Measurements from ENCODE around the gene ASIC4. TPM values are rescaled to one million over a fixed set of nuclear protein-coding genes. Genes with fewer than 3 reads are reported as not detected.

ASIC4 gene
- total and polyA plus RNA-seq, 2 of the 8 experiments (the other 6 are each of a cell fraction or from before 2014, with no cell fraction given), result 0.12 to 0.22 TPM

DNA sequence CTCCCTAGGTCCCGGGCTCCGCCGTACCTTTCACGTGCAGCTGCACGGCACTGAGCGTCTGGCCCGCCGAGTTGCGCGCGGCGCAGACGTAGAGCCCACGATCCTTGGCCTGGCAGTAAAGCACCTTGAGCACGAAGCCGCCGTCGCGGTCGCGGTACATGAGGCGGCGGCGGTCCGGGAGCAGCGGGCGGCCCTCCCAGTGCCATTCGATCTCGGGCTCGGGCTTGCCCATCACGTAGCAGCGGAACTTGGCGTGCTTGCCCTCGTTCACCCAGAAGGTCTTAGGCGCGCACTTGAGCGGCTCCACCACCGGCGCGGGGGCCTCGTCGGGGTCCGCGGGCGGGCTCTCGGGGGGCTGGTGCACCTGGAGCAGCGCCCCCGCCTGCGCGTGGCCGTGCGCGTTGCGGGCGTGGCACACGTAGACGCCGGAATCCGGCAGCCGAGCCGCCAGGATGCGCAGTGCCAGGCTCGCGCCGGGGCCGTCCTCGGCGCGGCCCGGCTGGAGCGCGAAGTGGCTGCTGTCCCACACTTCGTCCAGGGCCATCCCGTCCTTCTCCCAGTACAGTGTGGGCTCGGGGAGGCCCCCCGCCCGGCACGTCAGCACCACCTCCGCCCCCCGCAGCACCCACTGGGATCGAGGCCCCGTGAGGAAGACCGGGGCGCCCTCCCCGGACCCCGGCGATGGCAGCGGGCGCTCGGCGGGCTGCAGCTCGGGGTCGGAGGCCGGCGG is 56.1 kb downstream of the ASIC4 start (continued):
- TF ChIP-seq POU5F1 (IDR thresholded peaks at IDR 0.05; ENCODE audit: low read depth, low read length), result no peak
- TF ChIP-seq TEAD4 (IDR thresholded peaks at IDR 0.05; ENCODE audit: low read depth, low read length), result no peak
- peak; percentile 72 for TF ChIP-seq CTBP2 (IDR thresholded peaks at IDR 0.05; ENCODE audit: borderline replicate concordance, insufficient read depth, insufficient read length, low read length)
- no peak for TF ChIP-seq KDM1A (IDR thresholded peaks at IDR 0.05; ENCODE audit: borderline replicate concordance, low read length)
- TF ChIP-seq JUN (IDR thresholded peaks at IDR 0.05; ENCODE audit: low read depth, low read length), result no peak
- peak; percentile 68 for TF ChIP-seq ASH2L (IDR thresholded peaks at IDR 0.05; ENCODE audit: low read length)
- TF ChIP-seq BCL11A (IDR thresholded peaks at IDR 0.05; ENCODE audit: low read depth in 2 of 2, low read length in 2 of 2), result no peak
- TF ChIP-seq, protein P1, sequence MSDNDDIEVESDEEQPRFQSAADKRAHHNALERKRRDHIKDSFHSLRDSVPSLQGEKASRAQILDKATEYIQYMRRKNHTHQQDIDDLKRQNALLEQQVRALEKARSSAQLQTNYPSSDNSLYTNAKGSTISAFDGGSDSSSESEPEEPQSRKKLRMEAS (IDR thresholded peaks at IDR 0.05), result peak; percentile 95
- peak; percentile 12 for TF ChIP-seq TAF7 (optimal IDR thresholded peaks at IDR 0.05; ENCODE audit: borderline replicate concordance, low read depth, low read length)
- TF ChIP-seq MAFK (IDR thresholded peaks at IDR 0.05; ENCODE audit: low read depth, low read length), result no peak
- TF ChIP-seq POLR2AphosphoS5 (IDR thresholded peaks at IDR 0.05; ENCODE audit: low read depth, low read length), result 0 out of 2 replicates have a peak, but pooled peaks have one; percentile 28
- no peak for TF ChIP-seq TBP (IDR thresholded peaks at IDR 0.05; ENCODE audit: low read depth, low read length)
- TF ChIP-seq TAF1 (IDR thresholded peaks at IDR 0.05; ENCODE audit: low read depth, low read length), result 0 out of 2 replicates have a peak, but pooled peaks have one; percentile 21
- TF ChIP-seq, protein P2, sequence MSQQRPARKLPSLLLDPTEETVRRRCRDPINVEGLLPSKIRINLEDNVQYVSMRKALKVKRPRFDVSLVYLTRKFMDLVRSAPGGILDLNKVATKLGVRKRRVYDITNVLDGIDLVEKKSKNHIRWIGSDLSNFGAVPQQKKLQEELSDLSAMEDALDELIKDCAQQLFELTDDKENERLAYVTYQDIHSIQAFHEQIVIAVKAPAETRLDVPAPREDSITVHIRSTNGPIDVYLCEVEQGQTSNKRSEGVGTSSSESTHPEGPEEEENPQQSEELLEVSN (IDR thresholded peaks at IDR 0.05), result peak; percentile 90
- TF ChIP-seq KDM4A (IDR thresholded peaks at IDR 0.05; ENCODE audit: low read depth, low read length, severe bottlenecking), result peak; percentile 53
- TF ChIP-seq RAD21 (IDR thresholded peaks at IDR 0.05 in 1 of 2, conservative IDR thresholded peaks at IDR 0.05 in 1 of 2; ENCODE audit: low read depth in 2 of 2, low read length in 2 of 2), result no peak
- no peak for TF ChIP-seq CBX8 (IDR thresholded peaks at IDR 0.05; ENCODE audit: borderline replicate concordance, low read depth, low read length)
- peak in 1 of 2 experiments; percentile 51; a peak in 1 of 3 replicates for TF ChIP-seq POLR2A (IDR thresholded peaks at IDR 0.05; ENCODE audit: control extremely low read depth in 1 of 2, low read depth in 2 of 2, low read length in 2 of 2)
- TF ChIP-seq GABPA (IDR thresholded peaks at IDR 0.05; ENCODE audit: borderline replicate concordance, insufficient read depth, low read length), result peak; percentile 15; the same call in 1 of the 2 replicates
- peak; percentile 65; the same call in 1 of the 2 replicates for TF ChIP-seq RBBP5 (IDR thresholded peaks at IDR 0.05; ENCODE audit: borderline replicate concordance, low read depth, low read length)
- TF ChIP-seq HDAC6 (IDR thresholded peaks at IDR 0.05; ENCODE audit: low read depth, low read length), result no peak
- no peak for TF ChIP-seq GTF2F1 (IDR thresholded peaks at IDR 0.05; ENCODE audit: borderline replicate concordance, low read depth, low read length)
